Effector CD4-positive, alpha-beta T cell (primary cell): Measurements from ENCODE around the gene ZNF92.
"Not testable (repeated sequence)": the region's sequence is repeated elsewhere in the genome, so short reads cannot be mapped to it uniquely, and the experiment has no call there.

Source experiments
- DNase-seq: peaks from one replicate; pipeline ENCODE4 v3.0.0-alpha.2; 2020

The ZNF92 gene

DNA sequence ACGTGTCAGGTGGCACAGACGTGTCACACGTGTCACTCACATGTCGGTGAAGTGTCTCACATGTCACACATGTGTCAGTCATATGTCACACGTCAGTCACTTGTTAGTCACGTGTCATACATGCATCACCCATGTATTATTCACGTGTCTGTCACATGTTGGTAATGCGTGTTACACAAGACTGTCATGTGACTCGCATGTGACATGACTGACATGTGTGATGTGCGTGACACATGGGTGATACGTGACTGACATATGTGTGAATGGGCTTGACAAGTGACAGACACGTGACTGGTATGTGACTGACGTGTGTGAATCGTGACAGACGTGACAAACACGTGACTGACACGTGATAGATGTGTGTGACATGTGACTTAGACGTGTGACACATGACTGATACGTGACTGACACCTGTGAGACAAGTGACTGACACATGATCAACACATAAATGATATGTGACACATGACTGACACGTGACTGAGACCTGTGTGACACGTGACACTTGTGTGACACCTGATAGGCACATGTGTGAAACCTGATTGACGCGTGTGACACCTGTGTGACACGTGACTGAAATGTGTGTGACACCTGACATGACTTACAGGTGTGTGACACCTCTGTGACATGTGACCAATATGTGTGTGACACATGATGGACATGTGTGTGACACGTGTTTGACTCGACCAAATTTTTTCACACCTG lies 56.1 kb downstream of the ZNF92 start:
- no peak for DNase-seq

DNA sequence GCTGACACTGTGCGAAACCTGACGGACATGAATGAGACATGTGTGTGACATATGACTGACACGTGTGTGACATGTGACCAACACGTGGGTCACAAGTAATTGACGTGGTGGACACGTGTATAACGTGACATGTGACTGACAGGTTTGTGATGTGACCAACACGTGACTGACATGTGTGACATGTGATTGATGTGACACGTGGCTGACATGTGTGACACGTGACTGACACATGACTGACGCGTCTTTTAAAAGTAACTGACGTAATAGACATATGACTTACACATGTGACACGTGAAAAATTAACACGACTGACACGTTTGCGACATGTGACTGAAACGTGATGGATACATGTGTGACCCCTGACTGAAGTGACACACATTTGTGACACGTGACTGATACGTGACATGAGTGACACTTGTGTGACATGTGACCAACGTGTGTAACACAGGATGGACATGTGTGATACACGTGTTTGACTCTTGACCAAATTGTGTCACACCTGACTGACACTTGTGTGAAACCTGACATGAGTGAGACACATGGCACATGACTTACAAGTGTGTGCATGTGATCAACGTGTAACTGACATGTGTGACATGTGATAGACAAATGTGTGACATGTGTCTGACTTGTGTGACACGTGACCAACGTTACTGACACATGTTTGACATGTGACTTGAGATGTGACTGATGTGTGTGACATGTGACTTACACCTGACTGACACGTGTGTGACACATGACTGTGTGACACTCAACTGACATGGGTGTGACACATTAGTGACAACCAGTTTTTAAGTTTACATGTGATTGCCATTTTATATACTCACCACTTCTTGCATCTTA lies 56.9 kb downstream of the ZNF92 start:
- DNase-seq = no peak

GRCh38 chr7:65434307-65434706 lies 60.7 kb downstream of the ZNF92 start:
- no peak for DNase-seq

GRCh38 chr7:65436163-65436562 lies 62.5 kb downstream of the ZNF92 start:
- no peak for DNase-seq

DNA sequence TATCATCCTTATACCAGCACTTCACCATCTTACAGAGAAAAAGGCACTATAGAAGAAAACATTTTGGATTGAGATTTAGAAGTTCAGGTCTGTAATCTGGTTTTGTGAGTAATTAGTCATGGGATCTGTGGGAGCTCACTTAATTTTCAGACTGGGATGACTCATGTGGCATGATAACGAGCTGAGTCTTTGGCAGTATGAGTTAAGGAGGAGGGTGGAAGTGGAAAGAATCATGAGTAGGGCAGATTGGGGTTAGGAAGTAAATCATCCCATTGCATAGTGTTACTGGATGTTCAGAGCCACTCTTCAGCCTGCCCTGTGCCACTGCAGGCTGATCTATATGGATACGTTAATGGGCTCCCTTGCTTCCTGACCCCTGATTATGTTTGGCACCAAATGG lies 64.9 kb downstream of the ZNF92 start:
- no peak for DNase-seq

GRCh38 chr7:65441010-65441409 lies 67.4 kb downstream of the ZNF92 start:
- DNase-seq = no peak

- no peak for DNase-seq
These were observed 70.7 kb downstream of the ZNF92 start for GRCh38 chr7:65444205-65444842.

- DNase-seq = no peak
These were observed 71.5 kb downstream of the ZNF92 start for GRCh38 chr7:65444899-65445823.

DNA sequence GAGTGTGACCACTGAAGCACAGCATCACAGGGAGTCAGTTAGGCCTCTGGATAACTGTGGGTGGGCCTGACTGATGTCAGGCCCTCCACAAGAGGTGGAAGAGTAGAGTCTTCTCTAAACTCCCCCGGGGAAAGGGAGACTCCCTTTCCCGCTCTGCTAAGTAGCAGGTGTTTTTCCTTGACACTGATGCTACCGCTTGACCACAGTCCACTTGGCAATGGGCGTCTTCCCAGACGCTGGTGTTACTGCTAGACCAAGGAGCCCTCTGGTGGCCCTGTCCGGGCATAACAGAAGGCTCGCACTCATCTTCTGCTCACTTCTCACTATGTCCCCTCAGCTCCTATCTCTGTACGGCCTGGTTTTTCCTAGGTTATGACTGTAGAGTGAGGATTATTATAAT lies 73.4 kb downstream of the ZNF92 start:
- DNase-seq = not testable (repeated sequence)

GRCh38 chr7:65448816-65449504 lies 75.3 kb downstream of the ZNF92 start:
- DNase-seq = no peak

DNA sequence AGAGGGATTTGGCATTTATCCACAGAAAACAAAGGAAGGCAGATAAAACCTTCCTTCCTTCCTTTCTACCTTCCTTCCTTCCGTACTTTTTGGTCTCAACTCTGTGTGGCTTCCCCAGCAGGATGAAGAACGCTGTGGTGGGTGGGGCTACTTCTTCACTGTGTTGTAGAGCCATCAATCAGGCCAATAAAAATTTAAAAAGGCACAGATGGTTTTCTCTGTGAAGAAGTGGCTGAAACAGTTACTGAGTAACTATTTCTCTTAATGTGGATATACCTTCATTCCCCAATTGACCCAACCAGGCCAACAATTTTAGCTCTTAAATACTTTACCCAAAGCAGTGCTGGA lies 75.8 kb downstream of the ZNF92 start:
- DNase-seq = no peak
